Measurements from ENCODE around the gene RABEP2.
"Not testable (repeated sequence)": the region's sequence is repeated elsewhere in the genome, so short reads cannot be mapped to it uniquely, and the experiment has no call there.

Gene RABEP2
- 30.6 to 48.5 (median 35.6) reads per million in 9 experiments for total RNA-seq

GRCh38 chr16:28924762-28925385 lies at the start of gene RABEP2:
Gene RABEP2 (minus strand): TSS chr16:28925238. CDS start chr16:28925163, 75 bp downstream.
- Mint-ChIP-seq H3K36me3 (ENCODE audit: insufficient read depth) (peaks cover 34% of the 10 kb centered on the region), H3K27ac (peak within 1 kb of the TSS; percentile 95 to 96), H3K4me1 (ENCODE audit: low read depth in 2 of 2) (peaks cover 14 to 21% of the 10 kb centered on the region in 2 donors), H3K27me3 (no peaks in the 10 kb centered on the region), H3K4me3 (peak within 1 kb of the TSS; percentile 89 to 92), H3K9me3 (no peaks in the 10 kb centered on the region)
- peak; percentile 80 for ATAC-seq (replicated peaks)
- peak; percentile 97 to 99 (median 98) for DNase-seq

DNA sequence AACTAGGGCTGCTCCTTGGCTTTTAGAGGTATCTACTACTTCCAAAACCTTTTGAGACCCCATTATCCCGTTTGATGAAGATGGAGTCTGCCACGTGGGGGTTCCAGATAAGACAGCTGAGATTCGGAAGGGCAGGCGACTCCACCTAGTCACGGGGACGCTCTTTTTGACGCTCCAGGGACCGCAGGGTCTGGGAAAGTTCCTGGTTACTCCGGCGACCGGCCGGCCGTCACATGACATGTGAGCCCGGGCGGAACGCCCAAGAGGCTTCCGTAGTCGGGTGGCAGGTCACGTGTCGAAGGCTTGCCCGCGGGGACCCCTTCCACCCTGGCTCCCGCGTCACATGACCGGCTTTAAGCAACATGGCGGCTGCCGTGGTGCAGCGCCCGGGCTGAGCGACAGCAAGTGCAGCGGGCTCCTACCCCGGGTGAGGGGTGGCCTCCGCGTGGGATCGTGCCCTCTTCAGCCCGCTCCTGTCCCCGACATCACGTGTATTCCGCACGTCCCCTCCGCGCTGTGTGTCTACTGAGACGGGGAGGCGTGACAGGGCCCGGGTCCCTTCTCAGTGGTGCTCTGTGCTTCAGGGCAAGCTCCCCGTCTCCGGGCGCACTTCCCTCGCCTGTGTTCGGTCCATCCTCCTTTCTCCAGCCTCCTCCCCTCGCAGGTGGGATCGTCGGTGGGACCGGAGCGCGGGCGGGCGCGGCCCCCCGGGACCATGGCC lies 49.6 kb upstream of the RABEP2 start, which contains the start of gene SPNS1:
Gene SPNS1, plus strand, starts transcription at position 342 of the 721 bp plus-strand sequence. Its CDS starts 374 bp downstream, at position 716.
- Mint-ChIP-seq H3K4me3 (peak within 1 kb of the TSS; percentile 98 to 99), H3K36me3 (ENCODE audit: insufficient read depth) (peaks cover 9% of the 10 kb centered on the region)
- peak; percentile 80 to 85 (median 83) for DNase-seq

GRCh38 chr16:28974007-28974436 lies 49.0 kb upstream of the RABEP2 start:
- Mint-ChIP-seq H3K4me1 (ENCODE audit: low read depth in 2 of 2) (peaks cover 30 to 33% of the 10 kb centered on the region in 2 donors), H3K4me3 (peak overlapping the region; percentile 98 to 99), H3K27ac (peak overlapping the region; percentile 98), H3K27me3 (no peaks in the 10 kb centered on the region), H3K36me3 (ENCODE audit: insufficient read depth) (peaks cover 6% of the 10 kb centered on the region), H3K9me3 (no peaks in the 10 kb centered on the region)
- peak; percentile 8 for ATAC-seq (replicated peaks)
- no peak for DNase-seq

More for the DNA sequence above, 49.6 kb upstream of the RABEP2 start, which contains the start of gene SPNS1:
- Mint-ChIP-seq H3K27me3 (no peaks in the 10 kb centered on the region), H3K27ac (peak within 1 kb of the TSS; percentile 98), H3K9me3 (no peaks in the 10 kb centered on the region), H3K4me1 (ENCODE audit: low read depth in 2 of 2) (peaks cover 30 to 33% of the 10 kb centered on the region in 2 donors)
- peak; percentile 95 for ATAC-seq (replicated peaks)

DNA sequence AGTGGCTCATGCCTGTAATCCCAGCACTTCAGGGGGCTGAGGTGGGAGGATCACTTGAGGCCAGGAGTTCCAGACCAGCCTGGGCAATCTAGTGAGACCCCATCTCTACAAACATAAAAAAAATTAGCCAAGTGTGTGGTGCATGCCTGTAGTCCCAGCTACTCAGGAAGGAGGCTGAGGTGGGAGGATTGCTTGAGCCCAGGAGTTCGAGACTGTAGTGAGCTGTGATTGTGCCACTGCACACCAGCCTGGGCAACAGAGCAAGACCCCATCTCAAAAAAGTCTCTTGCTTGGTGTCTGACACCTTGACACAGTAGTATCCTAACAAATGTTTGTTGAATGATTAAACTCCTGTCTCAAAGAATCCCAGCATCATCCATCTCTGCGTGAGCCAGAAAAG lies 44.7 kb upstream of the RABEP2 start:
- not testable (repeated sequence) for H3K27ac Mint-ChIP-seq

DNA sequence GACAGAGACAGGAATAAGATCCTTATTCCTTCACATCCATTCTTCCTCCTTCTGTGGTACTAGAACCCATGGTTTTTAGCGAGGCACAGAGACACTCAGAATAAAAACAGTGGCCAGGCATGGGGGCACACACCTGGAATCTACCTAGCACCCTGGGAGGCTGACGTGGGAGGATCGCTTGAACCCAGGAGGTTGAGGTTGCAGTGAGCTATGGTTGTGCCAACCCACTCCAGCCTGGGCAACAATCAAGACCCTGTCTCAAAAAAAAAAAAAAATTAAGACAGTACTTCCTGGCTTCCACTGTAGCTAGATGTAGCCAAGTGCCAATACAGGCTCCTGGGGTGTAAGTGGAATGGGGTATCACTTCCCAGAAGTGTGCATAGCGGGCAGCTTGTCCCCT lies 42.1 kb upstream of the RABEP2 start:
- no peaks in the 10 kb centered on the region for H3K27me3 Mint-ChIP-seq
- H3K4me1 Mint-ChIP-seq (ENCODE audit: low read depth in 2 of 2) = no peaks in the 10 kb centered on the region
- peaks cover 37% of the 10 kb centered on the region for H3K36me3 Mint-ChIP-seq (ENCODE audit: insufficient read depth)
- peak overlapping the region in 1 of 2 donors; percentile 44 for H3K27ac Mint-ChIP-seq
- DNase-seq = no peak
- no peak for ATAC-seq (replicated peaks)
- no peaks in the 10 kb centered on the region for H3K9me3 Mint-ChIP-seq
- H3K4me3 Mint-ChIP-seq = no peak overlapping the region

More for the DNA sequence above, 44.7 kb upstream of the RABEP2 start:
- H3K4me1 Mint-ChIP-seq (ENCODE audit: low read depth in 2 of 2); H3K4me3 Mint-ChIP-seq; H3K9me3 Mint-ChIP-seq; H3K27me3 Mint-ChIP-seq; ATAC-seq (replicated peaks); DNase-seq: not testable (repeated sequence)
- H3K36me3 Mint-ChIP-seq (ENCODE audit: insufficient read depth) = peaks cover 20% of the 10 kb centered on the region

DNA sequence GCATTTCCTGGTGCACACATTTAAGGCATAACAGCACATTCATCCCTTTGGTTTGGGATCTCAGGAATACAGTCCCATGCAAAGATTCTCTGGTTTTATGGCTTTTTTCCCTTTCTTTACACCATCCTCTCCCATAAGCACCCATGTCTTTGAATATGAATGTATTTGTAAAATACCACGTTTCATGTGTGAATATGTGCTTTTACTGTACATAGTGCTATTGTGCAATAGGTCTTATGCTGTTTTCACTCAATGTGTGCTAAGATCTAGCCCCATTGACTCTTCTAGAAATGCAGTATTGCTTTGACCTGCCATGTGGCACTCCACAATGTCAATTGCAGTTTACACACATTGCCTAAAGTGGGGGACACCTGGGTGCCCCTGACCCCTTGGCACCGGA lies 39.5 kb upstream of the RABEP2 start:
- Mint-ChIP-seq H3K27me3 (no peaks in the 10 kb centered on the region), H3K36me3 (ENCODE audit: insufficient read depth) (peaks cover 52% of the 10 kb centered on the region), H3K9me3 (no peaks in the 10 kb centered on the region), H3K4me3 (no peak overlapping the region), H3K4me1 (ENCODE audit: low read depth in 2 of 2) (no peaks in the 10 kb centered on the region), H3K27ac (no peak overlapping the region)
- ATAC-seq (replicated peaks) = no peak
- no peak for DNase-seq

DNA sequence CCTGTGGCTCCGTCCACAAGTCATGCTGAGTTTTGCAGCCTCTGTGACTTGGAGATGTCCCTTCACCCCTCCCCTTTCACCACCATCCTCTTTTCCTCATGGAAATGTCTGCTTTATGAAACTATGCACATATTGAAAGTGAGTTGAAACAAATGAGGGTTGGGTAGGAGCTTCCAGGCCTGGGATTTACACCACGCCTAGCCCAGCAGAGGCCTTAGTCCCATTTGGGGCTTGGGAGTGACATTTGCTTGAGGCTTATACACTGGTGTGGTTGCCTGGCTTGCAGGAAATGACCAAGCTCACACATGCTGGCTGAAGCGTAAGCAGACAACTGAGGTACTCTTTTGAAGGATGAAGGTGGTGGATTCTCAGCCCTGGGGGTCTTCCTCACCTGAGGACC lies 39.0 kb upstream of the RABEP2 start:
- DNase-seq (no peak), ATAC-seq (replicated peaks) (no peak)
- H3K36me3 Mint-ChIP-seq (ENCODE audit: insufficient read depth) = peaks cover 56% of the 10 kb centered on the region
- H3K4me3 Mint-ChIP-seq = no peak overlapping the region
- no peaks in the 10 kb centered on the region for H3K27me3 Mint-ChIP-seq
- H3K4me1 Mint-ChIP-seq (ENCODE audit: low read depth in 2 of 2) = peaks cover 1 to 3% of the 10 kb centered on the region in 2 donors
- H3K27ac Mint-ChIP-seq = no peak overlapping the region
- no peaks in the 10 kb centered on the region for H3K9me3 Mint-ChIP-seq

- Mint-ChIP-seq H3K27ac (no peak overlapping the region), H3K4me3 (no peak overlapping the region)
- no peak for DNase-seq
Measured at GRCh38 chr16:28958836-28959235, 33.8 kb upstream of the RABEP2 start.

DNA sequence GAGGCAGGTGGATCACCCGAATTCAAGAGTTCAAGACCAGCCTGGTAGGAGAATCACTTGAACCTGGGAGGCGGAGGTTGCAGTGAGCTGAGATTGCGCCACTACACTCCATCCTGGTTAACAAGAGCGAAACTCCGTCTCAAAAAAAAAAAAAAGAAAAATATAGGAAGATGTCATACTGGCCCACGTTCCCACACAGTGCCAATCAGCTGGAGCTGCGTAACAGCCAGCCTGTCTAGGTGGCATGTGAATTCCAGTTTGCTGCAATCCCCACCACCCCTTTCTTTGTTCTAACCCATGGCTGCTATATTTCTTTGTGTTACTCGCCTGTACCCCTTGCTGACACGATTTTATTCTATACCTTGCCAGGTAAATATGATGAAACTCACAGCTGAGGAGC lies 33.2 kb upstream of the RABEP2 start:
- Mint-ChIP-seq H3K27me3 (no peaks in the 10 kb centered on the region), H3K4me1 (ENCODE audit: low read depth in 2 of 2) (peaks cover 7 to 19% of the 10 kb centered on the region in 2 donors), H3K4me3 (no peak overlapping the region), H3K9me3 (no peaks in the 10 kb centered on the region), H3K27ac (no peak overlapping the region), H3K36me3 (ENCODE audit: insufficient read depth) (peaks cover 68% of the 10 kb centered on the region)
- DNase-seq (no peak), ATAC-seq (replicated peaks) (no peak)

More at GRCh38 chr16:28958836-28959235, 33.8 kb upstream of the RABEP2 start:
- Mint-ChIP-seq H3K9me3 (no peaks in the 10 kb centered on the region), H3K4me1 (ENCODE audit: low read depth in 2 of 2) (peaks cover 7 to 16% of the 10 kb centered on the region in 2 donors), H3K36me3 (ENCODE audit: insufficient read depth) (peaks cover 70% of the 10 kb centered on the region), H3K27me3 (no peaks in the 10 kb centered on the region)
- no peak for ATAC-seq (replicated peaks)

- Mint-ChIP-seq H3K4me3 (peak overlapping the region; percentile 93 to 98), H3K9me3 (no peaks in the 10 kb centered on the region), H3K27me3 (no peaks in the 10 kb centered on the region), H3K27ac (peak overlapping the region; percentile 89 to 91), H3K4me1 (ENCODE audit: low read depth in 2 of 2) (peaks cover 16 to 33% of the 10 kb centered on the region in 2 donors), H3K36me3 (ENCODE audit: insufficient read depth) (peaks cover 40% of the 10 kb centered on the region)
- DNase-seq = no peak
- no peak for ATAC-seq (replicated peaks)
Measured at GRCh38 chr16:28951410-28951943, 26.4 kb upstream of the RABEP2 start.

DNA sequence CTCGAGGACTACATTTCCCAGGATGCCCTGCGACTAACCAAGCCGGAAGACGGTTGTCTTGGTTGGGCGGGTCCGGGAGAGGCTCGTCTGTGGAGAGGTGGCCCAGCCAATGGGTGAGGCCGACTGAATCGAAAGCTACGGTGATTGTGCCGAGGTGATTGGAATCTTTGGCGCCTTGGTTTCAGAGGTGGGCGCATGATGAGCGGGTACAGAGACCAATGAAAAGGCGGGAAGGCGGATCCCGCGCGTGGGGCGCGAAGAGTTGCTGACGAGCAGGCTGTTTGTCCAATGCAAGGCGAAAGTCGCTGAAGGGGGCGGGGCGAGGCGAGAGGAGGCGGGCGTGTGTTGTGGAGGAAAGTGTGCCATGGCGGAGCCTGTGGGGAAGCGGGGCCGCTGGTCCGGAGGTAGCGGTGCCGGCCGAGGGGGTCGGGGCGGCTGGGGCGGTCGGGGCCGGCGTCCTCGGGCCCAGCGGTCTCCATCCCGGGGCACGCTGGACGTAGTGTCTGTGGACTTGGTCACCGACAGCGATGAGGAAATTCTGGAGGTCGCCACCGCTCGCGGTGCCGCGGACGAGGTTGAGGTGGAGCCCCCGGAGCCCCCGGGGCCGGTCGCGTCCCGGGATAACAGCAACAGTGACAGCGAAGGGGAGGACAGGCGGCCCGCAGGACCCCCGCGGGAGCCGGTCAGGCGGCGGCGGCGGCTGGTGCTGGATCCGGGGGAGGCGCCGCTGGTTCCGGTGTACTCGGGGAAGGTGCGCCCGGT lies 25.8 kb upstream of the RABEP2 start, which contains the start of gene NFATC2IP:
Gene NFATC2IP, plus strand, starts transcription at position 290 of the 762 bp plus-strand sequence. Its CDS starts 75 bp downstream, at position 365.
- Mint-ChIP-seq H3K27me3 (no peaks in the 10 kb centered on the region), H3K27ac (peak within 1 kb of the TSS; percentile 89 to 91), H3K36me3 (ENCODE audit: insufficient read depth) (peaks cover 35% of the 10 kb centered on the region), H3K4me1 (ENCODE audit: low read depth in 2 of 2) (peaks cover 15 to 33% of the 10 kb centered on the region in 2 donors), H3K4me3 (peak within 1 kb of the TSS; percentile 93 to 98), H3K9me3 (no peaks in the 10 kb centered on the region)
- peak; percentile 99 to 100 (median 99) for DNase-seq
- ATAC-seq (replicated peaks) = peak; percentile 93

- no peak overlapping the region for H3K27ac Mint-ChIP-seq
- H3K4me1 Mint-ChIP-seq (ENCODE audit: low read depth in 2 of 2) = peaks cover 15 to 19% of the 10 kb centered on the region in 2 donors
- no peak for ATAC-seq (replicated peaks)
- no peaks in the 10 kb centered on the region for H3K9me3 Mint-ChIP-seq
- DNase-seq = no peak
- H3K4me3 Mint-ChIP-seq = no peak overlapping the region
- H3K27me3 Mint-ChIP-seq = no peaks in the 10 kb centered on the region
- H3K36me3 Mint-ChIP-seq (ENCODE audit: insufficient read depth) = peaks cover 9% of the 10 kb centered on the region
Measured at GRCh38 chr16:28946681-28947080, 21.6 kb upstream of the RABEP2 start.

GRCh38 chr16:28943281-28943680 lies 18.2 kb upstream of the RABEP2 start:
- no peak overlapping the region for H3K27ac Mint-ChIP-seq
- H3K4me3 Mint-ChIP-seq = no peak overlapping the region
- no peaks in the 10 kb centered on the region for H3K9me3 Mint-ChIP-seq
- H3K4me1 Mint-ChIP-seq (ENCODE audit: low read depth in 2 of 2) = peaks cover 7 to 8% of the 10 kb centered on the region in 2 donors
- no peak for DNase-seq
- H3K27me3 Mint-ChIP-seq = no peaks in the 10 kb centered on the region
- ATAC-seq (replicated peaks) = no peak
- H3K36me3 Mint-ChIP-seq (ENCODE audit: insufficient read depth) = no peaks in the 10 kb centered on the region
